HUDEP-2 (cell line): ENCODE results near the gene CYREN.

Source experiments
- DNase-seq, 76 experiments: peaks; one replicate each; lab custom pipeline; 2025; ENCODE audit not compliant: unreplicated experiment in 76 of 76; lab: John Stamatoyannopoulos, UW

The CYREN gene

GRCh38 chr7:135117096-135117495, 53.4 kb downstream of the CYREN start:
- DNase-seq: no peak
